ENCODE results near the gene ZNF384. TPM values are rescaled to one million over a fixed set of nuclear protein-coding genes. Genes with fewer than 3 reads are reported as not detected.

ZNF384 gene
- total RNA-seq, 2 experiments from 2014 or later: 67.6 TPM

- Histone ChIP-seq H3K9me3 (ENCODE audit: control insufficient read depth in 1 of 2, insufficient read depth in 1 of 2, low read length in 2 of 2) (no peaks in the 10 kb centered on the region), H3K4me1 (ENCODE audit: insufficient read depth, low read length) (no peaks in the 10 kb centered on the region), H3K27ac (ENCODE audit: low read depth in 1 of 2, low read length in 2 of 2) (no peak overlapping the region), H3K36me3 (ENCODE audit: insufficient read depth, low read length) (peaks cover 33% of the 10 kb centered on the region), H3K27me3 (ENCODE audit: control insufficient read depth in 1 of 2, insufficient read depth in 2 of 2, low read length in 2 of 2) (no peaks in the 10 kb centered on the region), H3K4me3 (ENCODE audit: low read length) (no peak overlapping the region)
- Mint-ChIP-seq H3K9me3 (no peaks in the 10 kb centered on the region), H3K27ac (no peak overlapping the region), H3K4me1 (ENCODE audit: low read depth) (peaks cover 4% of the 10 kb centered on the region), H3K27me3 (no peaks in the 10 kb centered on the region), H3K4me3 (no peak overlapping the region), H3K36me3 (ENCODE audit: low read depth) (peaks cover 52% of the 10 kb centered on the region)
- no peak for DNase-seq
- intact Hi-C loops (cut with DNase I, micrococcal nuclease): loop anchor here in 1 of 2 experiments (1.0 kb wide), 1 partner anchor 45 kb away; no protein-coding TSS in a partner anchor
- ChIA-PET CTCF (no interaction called here), POLR2A (interaction anchor here (1.4 kb wide), 1 partner anchor 11 kb away, joined by 5 read pairs; the partner anchor contains the start of gene COPS7A)
- no peak for ATAC-seq (ENCODE audit: poor library complexity)
- no peak for TF ChIP-seq CTCF (IDR thresholded peaks at IDR 0.05)
Observed at GRCh38 chr12:6734506-6735387, 45.6 kb upstream of the ZNF384 start.

GRCh38 chr12:6730169-6730568, 41.0 kb upstream of the ZNF384 start:
- no peak for TF ChIP-seq CTCF (IDR thresholded peaks at IDR 0.05)
- Mint-ChIP-seq H3K27me3 (no peaks in the 10 kb centered on the region), H3K4me3 (no peak overlapping the region), H3K4me1 (ENCODE audit: low read depth) (peaks cover 11% of the 10 kb centered on the region), H3K9me3 (no peaks in the 10 kb centered on the region), H3K36me3 (ENCODE audit: low read depth) (peaks cover 75% of the 10 kb centered on the region), H3K27ac (no peak overlapping the region)
- no peaks in the 10 kb centered on the region for H3K27me3 ChIP-seq (ENCODE audit: control insufficient read depth in 1 of 2, insufficient read depth in 2 of 2, low read length in 2 of 2)
- ChIA-PET POLR2A (interaction anchor here (1.0 kb wide), 1 partner anchor 37 kb away, joined by 3 read pairs; no protein-coding TSS in a partner anchor), CTCF (no interaction called here)
- peaks cover 58% of the 10 kb centered on the region for H3K36me3 ChIP-seq (ENCODE audit: insufficient read depth, low read length)
- ATAC-seq (ENCODE audit: poor library complexity) (no peak), DNase-seq (no peak)
- H3K27ac ChIP-seq (ENCODE audit: low read depth in 1 of 2, low read length in 2 of 2): no peak overlapping the region
- intact Hi-C loops (cut with DNase I, micrococcal nuclease): no loop called here
- peaks cover 2% of the 10 kb centered on the region for H3K4me1 ChIP-seq (ENCODE audit: insufficient read depth, low read length)
- H3K4me3 ChIP-seq (ENCODE audit: low read length): no peak overlapping the region
- no peaks in the 10 kb centered on the region for H3K9me3 ChIP-seq (ENCODE audit: control insufficient read depth in 1 of 2, insufficient read depth in 1 of 2, low read length in 2 of 2)

- Mint-ChIP-seq H3K9me3 (no peaks in the 10 kb centered on the region), H3K36me3 (ENCODE audit: low read depth) (peaks cover 69% of the 10 kb centered on the region), H3K4me3 (no peak overlapping the region), H3K4me1 (ENCODE audit: low read depth) (peaks cover 19% of the 10 kb centered on the region), H3K27ac (no peak overlapping the region), H3K27me3 (no peaks in the 10 kb centered on the region)
- no peak for ATAC-seq (ENCODE audit: poor library complexity)
- H3K27me3 ChIP-seq (ENCODE audit: control insufficient read depth in 1 of 2, insufficient read depth in 2 of 2, low read length in 2 of 2): no peaks in the 10 kb centered on the region
- no peak overlapping the region for H3K27ac ChIP-seq (ENCODE audit: low read depth in 1 of 2, low read length in 2 of 2)
- peaks cover 50% of the 10 kb centered on the region for H3K36me3 ChIP-seq (ENCODE audit: insufficient read depth, low read length)
- H3K4me1 ChIP-seq (ENCODE audit: insufficient read depth, low read length): peaks cover 11% of the 10 kb centered on the region
- DNase-seq: no peak
- no peak overlapping the region for H3K4me3 ChIP-seq (ENCODE audit: low read length)
- ChIA-PET CTCF (no interaction called here), POLR2A (no interaction called here)
- intact Hi-C loops (cut with DNase I, micrococcal nuclease): no loop called here
- no peaks in the 10 kb centered on the region for H3K9me3 ChIP-seq (ENCODE audit: control insufficient read depth in 1 of 2, insufficient read depth in 1 of 2, low read length in 2 of 2)
- TF ChIP-seq CTCF (IDR thresholded peaks at IDR 0.05): no peak
Observed at GRCh38 chr12:6729186-6729585, 40.0 kb upstream of the ZNF384 start.

Data from CD4-positive, alpha-beta T cell (primary cell).